HEK293T (cell line): ENCODE measurements around the gene BRICD5.

Source experiments
- ARNT ChIP-seq: fragments of 450-650 bp; IDR thresholded peaks from 2 replicates; pipeline ENCODE4 v1.6.1; 2017; ENCODE audit warnings: mild to moderate bottlenecking
- BHLHE40 ChIP-seq: fragments of 450-650 bp; IDR thresholded peaks from 2 replicates; pipeline ENCODE4 v1.6.1; 2016; ENCODE audit warnings: mild to moderate bottlenecking, moderate library complexity, borderline replicate concordance
- ELF4 ChIP-seq: fragments of 450-650 bp; IDR thresholded peaks from 2 replicates; pipeline ENCODE4 v1.6.1; 2017; ENCODE audit warnings: antibody characterized with exemption
- FOXA1 ChIP-seq: fragments of 450-650 bp; IDR thresholded peaks from 2 replicates; pipeline ENCODE4 v1.6.1; 2016; ENCODE audit warnings: mild to moderate bottlenecking
- FOXK2 ChIP-seq: fragments of 450-650 bp; IDR thresholded peaks from 2 replicates; pipeline ENCODE4 v1.6.1; 2016; ENCODE audit warnings: mild to moderate bottlenecking
- FOXM1 ChIP-seq: fragments of 450-650 bp; IDR thresholded peaks from 2 replicates; pipeline ENCODE4 v1.6.1; 2017; ENCODE audit warnings: mild to moderate bottlenecking, borderline replicate concordance
- HDGF ChIP-seq: fragments of 450-650 bp; IDR thresholded peaks from 2 replicates; pipeline ENCODE4 v1.6.1; 2017; ENCODE audit warnings: antibody characterized with exemption, borderline replicate concordance
- L3MBTL2 ChIP-seq: fragments of 450-650 bp; conservative IDR thresholded peaks from 2 replicates; pipeline ENCODE4 v1.6.1; 2016; ENCODE audit warnings: mild to moderate bottlenecking
- NFRKB ChIP-seq: fragments of 450-650 bp; IDR thresholded peaks from 2 replicates; pipeline ENCODE4 v1.6.1; 2016; ENCODE audit warnings: mild to moderate bottlenecking, moderate library complexity
- SP1 ChIP-seq: fragments of 450-650 bp; IDR thresholded peaks from 2 replicates; pipeline ENCODE4 v1.6.1; 2017
- SUZ12 ChIP-seq: fragments of 450-650 bp; IDR thresholded peaks from 2 replicates; pipeline ENCODE4 v1.6.1; 2016; ENCODE audit warnings: mild to moderate bottlenecking
- TARDBP ChIP-seq: fragments of 450-650 bp; IDR thresholded peaks from 2 replicates; pipeline ENCODE4 v1.6.1; 2016

- TF ChIP-seq SUZ12 (no peak), ELF4 (no peak), BHLHE40 (no peak), L3MBTL2 (no peak), NFRKB (no peak), SP1 (no peak), HDGF (no peak), ARNT (no peak), FOXM1 (no peak), FOXA1 (no peak), TARDBP (no peak), FOXK2 (no peak)
Measured at GRCh38 chr16:2246301-2246885, 35.7 kb upstream of the BRICD5 start.
